ENCODE data around the gene MYPN. TPM values are rescaled to one million over a fixed set of nuclear protein-coding genes. Genes with fewer than 3 reads are reported as not detected.

MYPN gene
- total RNA-seq, 1 experiment from 2014 or later = 6.0 TPM

DNA sequence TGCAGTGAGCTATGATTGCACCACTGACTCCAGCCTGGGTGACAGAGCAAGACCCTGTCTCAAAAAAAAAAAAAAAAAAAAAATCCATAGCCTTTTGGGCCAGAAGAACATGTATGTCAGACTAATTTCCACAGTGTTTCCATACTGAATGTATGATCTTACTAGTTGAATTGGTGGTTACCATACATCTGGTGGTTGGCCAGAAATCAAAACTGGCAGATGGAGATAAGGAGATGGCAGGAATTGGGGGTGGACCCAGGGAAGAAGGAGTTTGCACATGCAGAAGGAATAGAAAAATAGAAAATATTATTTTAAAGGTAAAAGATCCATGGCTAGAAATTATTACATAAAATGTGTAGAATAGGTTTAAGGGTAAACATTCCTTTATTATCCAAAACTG, 126.3 kb downstream of the MYPN start:
- ChIA-PET POLR2A (ENCODE audit: unreplicated experiment) (interaction anchor here (0.6 kb wide), 1 partner anchor 145 kb away, joined by 5 read pairs; no protein-coding TSS in a partner anchor), CTCF (interaction anchor here (0.5 to 1.1 kb wide), 2 partner anchors 19 to 23 kb away, joined by 3 to 7 read pairs; no protein-coding TSS in a partner anchor)
- Histone ChIP-seq H3K4me3 (ENCODE audit: low read length) (no peak overlapping the region), H3F3A (ENCODE audit: low read length, unreplicated experiment) (no peaks in the 10 kb centered on the region), H3K79me2 (ENCODE audit: low read length) (no peaks in the 10 kb centered on the region), H3K9me2 (replicated peaks; ENCODE audit: low read length) (no peaks in the 10 kb centered on the region), H3K4me1 (ENCODE audit: insufficient read depth, low read length) (peaks cover 18% of the 10 kb centered on the region), H2AFZ (ENCODE audit: low read length) (no peak overlapping the region), H3K36me3 (ENCODE audit: low read depth, low read length) (no peaks in the 10 kb centered on the region), H3K9me3 (ENCODE audit: low read length) (no peaks in the 10 kb centered on the region), H3K4me2 (ENCODE audit: low read length) (no peak overlapping the region), H3K9ac (ENCODE audit: low read length) (no peak overlapping the region), H4K20me1 (ENCODE audit: low read length) (no peaks in the 10 kb centered on the region), H3K27me3 (ENCODE audit: low read length) (no peaks in the 10 kb centered on the region), H3K27ac (ENCODE audit: low read length) (no peak overlapping the region)
- ATAC-seq (no peak), DNase-seq (no peak)
- intact Hi-C loops (cut with micrococcal nuclease) = no loop called here
- no TSS peak for BruUV-seq (replicated peaks)
- TF ChIP-seq EZH2phosphoT487 (IDR thresholded peaks at IDR 0.05; ENCODE audit: borderline replicate concordance, low read length) (no peak), CTCF (conservative IDR thresholded peaks at IDR 0.05; ENCODE audit: low read depth, low read length) (no peak), EZH2 (IDR thresholded peaks at IDR 0.05; ENCODE audit: low read length, unreplicated experiment) (no peak)

DNA sequence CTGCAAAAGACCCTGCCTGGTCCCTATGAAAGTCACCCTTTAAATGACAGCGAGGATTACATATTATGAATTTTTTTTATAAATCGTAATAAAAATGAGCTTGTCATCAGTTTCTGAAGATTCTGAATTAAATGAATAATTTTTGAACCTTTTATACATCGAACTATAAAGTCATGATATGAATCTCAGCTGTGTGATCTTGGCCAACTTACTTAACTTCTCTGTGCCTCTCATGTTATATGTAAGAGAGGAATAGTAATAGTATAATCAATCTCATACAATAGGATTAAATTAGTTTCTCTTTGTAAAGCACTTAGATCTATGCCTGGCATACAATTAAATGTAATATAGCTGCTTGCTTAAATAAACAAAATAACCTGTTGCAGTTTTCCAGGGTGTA, 127.9 kb downstream of the MYPN start:
- DNase-seq (no peak), ATAC-seq (no peak)
- Histone ChIP-seq H3K79me2 (ENCODE audit: low read length) (no peaks in the 10 kb centered on the region), H3K36me3 (ENCODE audit: low read depth, low read length) (no peaks in the 10 kb centered on the region), H3K27me3 (ENCODE audit: low read length) (no peaks in the 10 kb centered on the region), H3K4me2 (ENCODE audit: low read length) (no peak overlapping the region), H3F3A (ENCODE audit: low read length, unreplicated experiment) (no peaks in the 10 kb centered on the region), H3K4me1 (ENCODE audit: insufficient read depth, low read length) (peaks cover 6% of the 10 kb centered on the region), H3K27ac (ENCODE audit: low read length) (no peak overlapping the region), H3K4me3 (ENCODE audit: low read length) (no peak overlapping the region), H3K9ac (ENCODE audit: low read length) (no peak overlapping the region), H3K9me2 (replicated peaks; ENCODE audit: low read length) (no peaks in the 10 kb centered on the region), H3K9me3 (ENCODE audit: low read length) (no peaks in the 10 kb centered on the region), H2AFZ (ENCODE audit: low read length) (no peak overlapping the region), H4K20me1 (ENCODE audit: low read length) (no peaks in the 10 kb centered on the region)
- TF ChIP-seq EZH2phosphoT487 (IDR thresholded peaks at IDR 0.05; ENCODE audit: borderline replicate concordance, low read length) (no peak), EZH2 (IDR thresholded peaks at IDR 0.05; ENCODE audit: low read length, unreplicated experiment) (no peak), CTCF (conservative IDR thresholded peaks at IDR 0.05; ENCODE audit: low read depth, low read length) (no peak)
- ChIA-PET CTCF (interaction anchor here (0.6 kb wide), 1 partner anchor 111 kb away, joined by 3 read pairs; no protein-coding TSS in a partner anchor), POLR2A (ENCODE audit: unreplicated experiment) (no interaction called here)
- no TSS peak for BruUV-seq (replicated peaks)
- intact Hi-C loops (cut with micrococcal nuclease) = no loop called here

DNA sequence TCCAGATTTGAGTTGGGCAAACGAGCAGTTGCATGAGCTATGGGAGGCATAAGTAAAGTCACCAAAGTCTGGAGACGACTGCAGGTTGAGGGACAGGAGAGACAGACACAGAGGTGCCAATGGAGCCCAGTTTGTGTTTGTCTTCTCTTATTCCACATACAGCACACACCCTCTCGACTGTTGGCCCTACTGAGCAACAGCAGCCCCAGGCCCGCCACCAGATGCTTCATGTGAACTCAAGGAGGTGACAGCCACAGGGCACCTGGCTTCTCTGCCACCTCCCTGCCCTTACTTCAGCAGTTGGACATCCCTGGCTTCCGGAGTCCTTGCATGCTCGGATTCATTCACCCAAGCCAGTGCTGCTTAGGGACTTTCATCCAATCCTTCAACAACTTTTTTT, 129.1 kb downstream of the MYPN start:
- H3K79me2 ChIP-seq (ENCODE audit: low read length) = no peaks in the 10 kb centered on the region

More for the DNA sequence above, 129.1 kb downstream of the MYPN start:
- no TSS peak for BruUV-seq (replicated peaks)
- no peak overlapping the region for H3K9ac ChIP-seq (ENCODE audit: low read length)
- no peaks in the 10 kb centered on the region for H3K9me2 ChIP-seq (replicated peaks; ENCODE audit: low read length)
- no peak overlapping the region for H2AFZ ChIP-seq (ENCODE audit: low read length)
- peaks cover 6% of the 10 kb centered on the region for H3K4me1 ChIP-seq (ENCODE audit: insufficient read depth, low read length)
- H3K9me3 ChIP-seq (ENCODE audit: low read length) = no peaks in the 10 kb centered on the region
- DNase-seq = no peak
- intact Hi-C loops (cut with micrococcal nuclease) = no loop called here
- H3K4me2 ChIP-seq (ENCODE audit: low read length) = no peak overlapping the region
- no peaks in the 10 kb centered on the region for H3F3A ChIP-seq (ENCODE audit: low read length, unreplicated experiment)
- no peak overlapping the region for H3K4me3 ChIP-seq (ENCODE audit: low read length)
- POLR2A ChIA-PET (ENCODE audit: unreplicated experiment) = no interaction called here
- no peak overlapping the region for H3K27ac ChIP-seq (ENCODE audit: low read length)
- CTCF ChIA-PET = no interaction called here
- H3K36me3 ChIP-seq (ENCODE audit: low read depth, low read length) = no peaks in the 10 kb centered on the region
- no peaks in the 10 kb centered on the region for H4K20me1 ChIP-seq (ENCODE audit: low read length)
- no peak for TF ChIP-seq CTCF (conservative IDR thresholded peaks at IDR 0.05; ENCODE audit: low read depth, low read length)
- no peak for TF ChIP-seq EZH2phosphoT487 (IDR thresholded peaks at IDR 0.05; ENCODE audit: borderline replicate concordance, low read length)
- TF ChIP-seq EZH2 (IDR thresholded peaks at IDR 0.05; ENCODE audit: low read length, unreplicated experiment) = no peak
- no peaks in the 10 kb centered on the region for H3K27me3 ChIP-seq (ENCODE audit: low read length)
- no peak for ATAC-seq

Measured in PC-3 (cell line).